SK-MEL-5 (cell line): ENCODE measurements around the gene DUS2. TPM values are rescaled to one million over a fixed set of nuclear protein-coding genes. Genes with fewer than 3 reads are reported as not detected.

Experiments
- small RNA-seq, 2 experiments: library from RNA; depleted of rRNA; stranded (forward); fragments of <200 nt; gene quantifications; one replicate each; pipeline ENCODE3, GENCODE V24; 2014
- total RNA-seq: library from RNA; depleted of rRNA; stranded (reverse); fragments of >200 nt; shearing (Covaris generic); gene quantifications from 2 replicates; pipeline ENCODE4 v1.2.3, GENCODE V29; 2014; rRNA removed

DUS2 gene
- total RNA-seq, 1 experiment from 2014 or later, result 18.6 TPM

Small RNA genes within 50 kb of the gene (small RNA-seq; reads per million reads assigned to genes)
- gene RF00019, result 0 reads per million in 2 experiments
- 0 reads per million in 2 experiments for gene RNU6-359P

Other genes starting within 250 kb of the DUS2 start
- 7.4 and 8.3 TPM in 2 replicates for gene RANBP10, start 216.7 kb upstream of the DUS2 start, total RNA-seq
- gene TSNAXIP1, start 216.4 kb upstream of the DUS2 start, total RNA-seq, result 0.26 and 0.35 TPM in 2 replicates
- 33.3 and 37.8 TPM in 2 replicates for gene THAP11, start 181.0 kb upstream of the DUS2 start, total RNA-seq
- gene NUTF2, start 176.4 kb upstream of the DUS2 start, total RNA-seq, result 67.0 and 76.6 TPM in 2 replicates
- 10.2 and 11.0 TPM in 2 replicates for gene CENPT, start 175.6 kb upstream of the DUS2 start, total RNA-seq
- 22.8 and 26.3 TPM in 2 replicates for gene EDC4, start 150.2 kb upstream of the DUS2 start, total RNA-seq
- gene NRN1L, start 138.4 kb upstream of the DUS2 start, total RNA-seq, result not detected in 2 replicates
- gene PSKH1, start 130.0 kb upstream of the DUS2 start, total RNA-seq, result 7.8 and 9.2 TPM in 2 replicates
- 0.67 and 2.6 TPM in 2 replicates for gene CTRL, start 91.4 kb upstream of the DUS2 start, total RNA-seq
- gene PSMB10, start 86.4 kb upstream of the DUS2 start, total RNA-seq, result 22.4 and 24.0 TPM in 2 replicates
- 0.63 and 1.8 TPM in 2 replicates for gene LCAT, start 79.2 kb upstream of the DUS2 start, total RNA-seq
- gene SLC12A4, start 54.6 kb upstream of the DUS2 start, total RNA-seq, result 10.3 and 14.3 TPM in 2 replicates
- not detected in 2 replicates for gene DPEP3, start 42.8 kb upstream of the DUS2 start, total RNA-seq
- not detected in 2 replicates for gene DPEP2, start 23.8 kb upstream of the DUS2 start, total RNA-seq
- gene DPEP2NB, start 7.4 kb upstream of the DUS2 start, total RNA-seq, result not detected in 2 replicates
- gene DDX28, start 52 bp upstream of the DUS2 start, total RNA-seq, result 19.6 and 24.3 TPM in 2 replicates
- gene NFATC3, start 62.1 kb downstream of the DUS2 start, total RNA-seq, result 13.8 and 16.6 TPM in 2 replicates
- gene ESRP2, start 212.8 kb downstream of the DUS2 start, total RNA-seq, result 0.11 TPM in 1 of 2 replicates, not detected in the other
- 13.5 and 15.0 TPM in 2 replicates for gene PLA2G15, start 222.1 kb downstream of the DUS2 start, total RNA-seq
- gene SLC7A6, start 241.2 kb downstream of the DUS2 start, total RNA-seq, result 21.3 and 22.2 TPM in 2 replicates